ENCODE results near the gene EFHD1. TPM values are rescaled to one million over a fixed set of nuclear protein-coding genes. Genes with fewer than 3 reads are reported as not detected.

EFHD1 gene
- total and polyA plus RNA-seq, 2 donors: 0.33 to 14.1 TPM

Other genes with a start within 250 kb of the EFHD1 start
- gene ALPG, start 226.8 kb upstream of the EFHD1 start, total RNA-seq: 0.24 TPM
- gene ALPG, start 226.8 kb upstream of the EFHD1 start, polyA plus RNA-seq: 0.96 TPM
- gene ALPI, start 177.5 kb upstream of the EFHD1 start, total RNA-seq: 0.19 TPM
- gene ALPI, start 177.5 kb upstream of the EFHD1 start, polyA plus RNA-seq: 0.34 TPM
- 0.28 TPM for gene ECEL1, start 145.8 kb upstream of the EFHD1 start, total RNA-seq
- gene ECEL1, start 145.8 kb upstream of the EFHD1 start, polyA plus RNA-seq: 1.7 TPM
- gene PRSS56, start 113.2 kb upstream of the EFHD1 start, total RNA-seq: 0.19 TPM
- 0.09 TPM for gene PRSS56, start 113.2 kb upstream of the EFHD1 start, polyA plus RNA-seq
- 0.57 TPM for gene CHRND, start 107.4 kb upstream of the EFHD1 start, total RNA-seq
- 0.43 TPM for gene CHRND, start 107.4 kb upstream of the EFHD1 start, polyA plus RNA-seq
- gene CHRNG, start 93.9 kb upstream of the EFHD1 start, total RNA-seq: 0.57 TPM
- gene CHRNG, start 93.9 kb upstream of the EFHD1 start, polyA plus RNA-seq: 0.48 TPM
- 8.3 TPM for gene TIGD1, start 83.0 kb upstream of the EFHD1 start, total RNA-seq
- gene TIGD1, start 83.0 kb upstream of the EFHD1 start, polyA plus RNA-seq: 16.2 TPM
- 59.5 TPM for gene EIF4E2, start 82.9 kb upstream of the EFHD1 start, total RNA-seq
- gene EIF4E2, start 82.9 kb upstream of the EFHD1 start, polyA plus RNA-seq: 53.0 TPM
- 35.8 TPM for gene GIGYF2, start 63.7 kb downstream of the EFHD1 start, total RNA-seq
- gene GIGYF2, start 63.7 kb downstream of the EFHD1 start, polyA plus RNA-seq: 19.1 TPM
- 0.24 TPM for gene KCNJ13, start 143.0 kb downstream of the EFHD1 start, total RNA-seq
- gene KCNJ13, start 143.0 kb downstream of the EFHD1 start, polyA plus RNA-seq: 0.18 TPM
- 1.4 TPM for gene SNORC, start 236.7 kb downstream of the EFHD1 start, total RNA-seq
- 5.0 TPM for gene SNORC, start 236.7 kb downstream of the EFHD1 start, polyA plus RNA-seq

All from thymus (tissue), 2 donors.